Hematopoietic multipotent progenitor cell (in vitro differentiated cells): ENCODE measurements around the gene HYPK. TPM values are rescaled to one million over a fixed set of nuclear protein-coding genes. Genes with fewer than 3 reads are reported as not detected.
"Not testable (repeated sequence)": the region's sequence is repeated elsewhere in the genome, so short reads cannot be mapped to it uniquely, and the experiment has no call there.

ENCODE experiments used
- DNase-seq, 3 donors: peaks; one replicate each; pipeline ENCODE4 v3.0.0-alpha.2; 2011 to 2015; ENCODE audit warnings: low read depth in 2 of 3, low spot score in 2 of 3
- small RNA-seq: library from RNA; depleted of rRNA; stranded (forward); fragments of <200 nt; gene quantifications from one replicate; pipeline ENCODE3, GENCODE V24; 2012
- total RNA-seq: library from RNA; depleted of rRNA; stranded (reverse); fragments of >200 nt; gene quantifications from one replicate; pipeline ENCODE4 v1.2.3, GENCODE V29; 2012

Gene HYPK
- total RNA-seq, 1 donor: 9.2 TPM

DNA sequence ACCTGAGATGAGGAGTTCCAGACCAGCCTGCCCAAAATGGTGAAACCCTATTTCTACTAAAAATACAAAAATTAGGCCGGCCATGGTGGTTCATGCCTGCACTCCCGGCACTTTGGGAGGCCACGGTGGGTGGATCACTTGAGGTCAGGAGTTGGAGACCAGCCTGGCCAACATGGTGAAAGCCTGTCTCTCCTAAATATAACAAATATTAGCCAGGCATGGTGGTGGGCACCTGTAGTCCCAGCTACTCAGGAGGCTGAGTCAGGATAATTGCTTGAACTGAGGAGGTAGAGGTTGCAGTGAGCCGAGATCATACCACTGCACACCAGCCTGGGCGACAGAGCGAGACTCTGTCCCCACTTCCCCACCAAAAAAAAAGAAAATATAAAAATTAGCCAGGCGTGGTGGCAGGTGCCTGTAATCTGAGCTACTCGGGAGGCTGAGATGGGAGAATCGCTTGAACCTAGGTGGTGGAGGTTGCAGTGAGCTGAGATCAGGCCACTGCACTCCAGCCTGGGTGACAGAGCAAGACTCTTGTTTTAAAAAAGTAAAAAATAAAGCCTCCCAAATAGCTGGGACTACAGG is 30.4 kb downstream of the HYPK start:
- not testable (repeated sequence) for DNase-seq

DNA sequence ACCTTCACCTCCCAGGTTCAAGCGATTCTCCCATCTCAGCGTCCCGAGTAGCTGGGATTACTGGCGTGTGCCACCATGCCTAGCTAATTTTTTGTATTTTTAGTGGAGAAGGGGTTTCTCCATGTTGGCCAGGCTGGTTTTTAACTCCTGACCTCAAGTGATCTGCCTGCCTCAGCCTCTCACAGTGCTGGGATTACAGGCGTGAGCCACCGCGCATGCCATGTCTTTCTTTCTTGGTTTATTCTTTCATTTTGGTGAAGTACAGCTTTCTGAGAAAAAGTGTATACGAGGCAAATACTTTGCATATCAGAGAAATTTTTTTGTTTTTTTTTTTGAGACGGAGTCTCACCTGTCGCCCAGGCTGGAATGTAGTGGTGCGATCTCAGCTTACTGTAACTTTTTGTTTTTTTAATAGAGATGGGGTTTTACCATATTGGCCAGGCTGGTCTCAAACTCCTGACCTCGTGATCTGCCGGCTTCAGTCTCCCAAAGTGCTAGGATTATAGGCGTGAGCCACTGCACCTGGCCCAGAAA is 31.2 kb downstream of the HYPK start:
- DNase-seq: not testable (repeated sequence)

DNA sequence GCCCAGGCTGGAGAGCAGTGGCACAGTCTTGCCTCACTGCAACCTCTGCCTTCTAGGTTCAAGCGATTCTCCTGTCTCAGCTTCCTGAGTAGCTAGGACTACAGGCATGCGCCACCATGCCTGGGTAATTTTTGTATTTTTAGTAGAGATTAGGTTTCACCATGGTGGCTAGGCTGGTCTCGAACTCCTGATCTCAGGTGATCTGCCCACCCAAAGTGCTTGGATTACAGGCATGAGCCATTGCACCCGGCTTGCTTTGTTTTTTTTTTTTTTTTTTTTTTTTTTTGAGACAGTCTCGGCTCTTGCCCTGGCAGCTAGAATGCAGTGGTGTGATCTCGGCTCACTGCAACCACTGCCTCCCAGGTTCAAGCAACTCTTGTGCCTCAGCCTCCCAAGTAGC is 32.1 kb downstream of the HYPK start:
- not testable (repeated sequence) for DNase-seq

DNA sequence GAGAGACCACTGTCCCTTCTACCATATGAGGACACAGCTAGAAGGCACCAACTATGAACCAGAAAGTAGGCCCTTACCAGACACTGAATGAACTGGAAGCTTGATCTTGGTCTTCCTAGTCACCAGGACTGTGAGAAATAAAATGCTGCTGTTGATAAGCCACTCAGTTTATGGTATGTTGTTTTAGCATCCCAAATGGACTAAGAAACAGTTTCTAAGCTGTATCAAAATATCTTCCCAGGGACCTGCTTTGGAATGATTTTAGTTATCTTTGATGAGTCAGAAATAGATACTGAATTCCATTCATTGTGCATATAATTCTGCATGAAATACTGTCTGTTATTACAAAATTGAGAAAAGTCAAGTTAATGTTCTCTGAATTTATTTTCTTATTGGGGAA is 45.0 kb downstream of the HYPK start:
- DNase-seq: no peak

DNA sequence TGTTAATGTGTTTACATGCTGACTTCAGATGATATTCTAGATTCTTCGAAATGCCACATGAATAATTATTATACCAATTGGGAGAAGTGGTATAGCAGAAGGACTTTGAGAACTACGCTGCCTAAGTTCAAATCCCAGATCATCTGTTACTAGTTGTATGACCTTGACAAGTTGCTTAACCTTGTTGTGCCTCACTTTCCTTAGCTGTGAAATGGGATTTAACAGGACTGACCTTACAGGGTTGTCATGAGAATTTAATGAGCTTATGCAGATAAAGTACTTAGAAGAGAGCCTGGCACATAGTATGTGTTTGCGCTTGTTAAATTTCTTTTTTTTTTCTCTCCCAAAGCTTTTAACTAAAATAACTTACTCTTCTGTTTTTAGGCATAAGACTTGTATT is 50.9 kb downstream of the HYPK start:
- DNase-seq: no peak

DNA sequence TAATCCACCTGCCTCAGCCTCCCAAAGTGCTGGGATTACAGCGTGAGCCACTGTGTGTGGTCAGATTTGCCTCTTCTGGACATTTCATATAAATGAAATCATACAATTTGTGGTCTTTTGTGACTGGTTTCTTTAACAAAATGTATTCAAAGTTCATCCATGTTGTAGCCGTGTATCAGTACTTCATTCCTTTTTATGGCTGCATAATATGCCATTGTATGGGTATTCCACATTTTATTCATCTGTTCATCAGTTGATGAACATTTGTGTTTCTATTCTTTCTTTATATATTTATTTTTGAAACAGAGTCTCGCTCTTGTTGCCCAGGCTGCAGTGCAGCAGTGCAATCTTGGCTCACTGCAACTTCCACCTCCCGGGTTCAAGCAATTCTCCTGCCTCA is 52.2 kb downstream of the HYPK start:
- DNase-seq: no peak

Small RNA genes within 50 kb of the gene (small RNA-seq; reads per million reads assigned to genes)
- gene MIR1282: not detected

Other genes starting within 250 kb of the HYPK start
- 47.9 TPM for gene PPIP5K1, start 210.4 kb upstream of the HYPK start, total RNA-seq
- gene CKMT1B, start 206.6 kb upstream of the HYPK start, total RNA-seq: not detected
- gene STRC, start 181.8 kb upstream of the HYPK start, total RNA-seq: 0.54 TPM
- gene CATSPER2, start 151.8 kb upstream of the HYPK start, total RNA-seq: 3.2 TPM
- not detected for gene CKMT1A, start 106.7 kb upstream of the HYPK start, total RNA-seq
- 38.2 TPM for gene PDIA3, start 54.2 kb upstream of the HYPK start, total RNA-seq
- 7.0 TPM for gene ELL3, start 23.6 kb upstream of the HYPK start, total RNA-seq
- gene SERF2, start 8.3 kb upstream of the HYPK start, total RNA-seq: 140 TPM
- gene SERINC4, start 379 bp upstream of the HYPK start, total RNA-seq: under 0.01 TPM
- 6.7 TPM for gene MFAP1, start 24.1 kb downstream of the HYPK start, total RNA-seq
- 6.5 TPM for gene WDR76, start 26.4 kb downstream of the HYPK start, total RNA-seq